K562 (cell line): ENCODE measurements around the gene FAM98C. TPM values are rescaled to one million over a fixed set of nuclear protein-coding genes. Genes with fewer than 3 reads are reported as not detected.
A peak's percentile ranks its signal among the peaks of the same experiment; 100 is the strongest.

ENCODE experiments used
- ARID1B ChIP-seq: fragments of 450-650 bp; IDR thresholded peaks from 2 replicates; pipeline ENCODE4 v1.6.1; 2016; ENCODE audit warnings: antibody characterized with exemption, mild to moderate bottlenecking, inconsistent platforms
- C11orf30 ChIP-seq: fragments of 450-650 bp; IDR thresholded peaks from 2 replicates; pipeline ENCODE4 v1.6.1; 2016; ENCODE audit warnings: low read depth, mild to moderate bottlenecking
- CBFA2T2 ChIP-seq: fragments of 450-650 bp; conservative IDR thresholded peaks from 2 replicates; pipeline ENCODE4 v1.6.1; 2017; ENCODE audit warnings: mild to moderate bottlenecking
- CBX5 ChIP-seq: IDR thresholded peaks from 2 replicates; pipeline ENCODE4 v1.6.1; 2014; ENCODE audit warnings: low read depth, borderline replicate concordance
- DMBX1 ChIP-seq: fragments of 250-450 bp; sonication (Bioruptor Pico); IDR thresholded peaks from 2 replicates; pipeline ENCODE4 v1.8.0; 2022; ENCODE audit warnings: inconsistent platforms, mild to moderate bottlenecking, moderate library complexity, borderline replicate concordance
- HDAC2 ChIP-seq: fragments of 450-650 bp; IDR thresholded peaks from 2 replicates; pipeline ENCODE4 v1.6.1; 2016; ENCODE audit warnings: mild to moderate bottlenecking
- HEY1 ChIP-seq: fragments of 250-450 bp; sonication (Bioruptor Pico); IDR thresholded peaks from 2 replicates; pipeline ENCODE4 v1.5.0; 2020; ENCODE audit warnings: mild to moderate bottlenecking, moderate library complexity, borderline replicate concordance
- HNRNPLL ChIP-seq: fragments of 200-400 bp; formaldehyde crosslinking; IDR thresholded peaks from 2 replicates; pipeline ENCODE4 v1.6.1; 2017; ENCODE audit warnings: low read length, low read depth, mild to moderate bottlenecking; ENCODE audit not compliant: poor library complexity, severe bottlenecking
- NCOR1 ChIP-seq: fragments of 450-650 bp; IDR thresholded peaks from 2 replicates; pipeline ENCODE4 v1.6.1; 2016; ENCODE audit warnings: mild to moderate bottlenecking, moderate library complexity
- PML ChIP-seq: IDR thresholded peaks from 2 replicates; pipeline ENCODE4 v1.6.1; 2012; ENCODE audit warnings: low read length, inconsistent platforms
- RFX7 ChIP-seq: fragments of 250-450 bp; sonication (Bioruptor Pico); IDR thresholded peaks from 2 replicates; pipeline ENCODE4 v1.5.1; 2021; ENCODE audit warnings: mild to moderate bottlenecking
- SP1 ChIP-seq: sonication (generic); formaldehyde crosslinking; IDR thresholded peaks from 2 replicates; pipeline ENCODE4 v1.8.1; 2022; ENCODE audit warnings: mild to moderate bottlenecking, missing genetic modification reagents
- TBP ChIP-seq: optimal IDR thresholded peaks from 2 replicates; pipeline ENCODE3; 2011; ENCODE audit warnings: low read depth, low read length, improper control_type of control experiment
- ZEB2 ChIP-seq: fragments of 450-650 bp; IDR thresholded peaks from 2 replicates; pipeline ENCODE4 v1.6.1; 2016
- ZFX ChIP-seq: sonication (generic); formaldehyde crosslinking; IDR thresholded peaks from 2 replicates; pipeline ENCODE4 v1.8.0; 2022; ENCODE audit warnings: mild to moderate bottlenecking, missing genetic modification reagents, moderate library complexity
- ZNF143 ChIP-seq: sonication (generic); formaldehyde crosslinking; IDR thresholded peaks from 2 replicates; pipeline ENCODE4 v1.9.0; 2022; ENCODE audit warnings: mild to moderate bottlenecking, missing genetic modification reagents
- ZNF24 ChIP-seq: fragments of 450-650 bp; IDR thresholded peaks from 2 replicates; pipeline ENCODE4 v1.6.1; 2016
- ZNF561 ChIP-seq: fragments of 450-650 bp; formaldehyde crosslinking; conservative IDR thresholded peaks from 2 replicates; pipeline ENCODE4 v1.4.0; 2020; ENCODE audit warnings: mild to moderate bottlenecking, moderate library complexity
- polyA plus RNA-seq, 8 experiments: library from polyadenylated mRNA; depleted of rRNA in 4 of 8; stranded (reverse) in 5 of 8; unstranded in 3 of 8; fragments of >200 nt; fragmentation: Nextera tagmentation in 2 of 8; fragmentation: Illumina TruSeq in 1 of 8; extraction: Ambion mirVana in 2 of 8; extraction: Trizol in 1 of 8; gene quantifications; 2 replicates each; pipeline versions ENCODE4 v1.2.1 to v1.2.3, GENCODE V29; 2011 to 2014; ENCODE audit warnings: inconsistent platforms in 1 of 8, missing spikeins in 1 of 8
- total RNA-seq, 7 experiments: library from RNA; depleted of rRNA in 6 of 7; stranded (reverse); fragments of >200 nt in 6 of 7; fragmentation: Illumina TruSeq in 2 of 7; extraction: Trizol in 2 of 7; gene quantifications; 2 replicates each; pipeline versions ENCODE4 v1.2.1 to v1.2.3, GENCODE V29; 2011 to 2021; ENCODE audit warnings: low replicate concordance in 1 of 7
- TF ChIP-seq, protein P1 (sequence below): fragments of 250-450 bp; sonication (Bioruptor Pico); IDR thresholded peaks from 2 replicates; pipeline ENCODE4 v1.5.0; 2021
- TF ChIP-seq, protein P2 (sequence below): fragments of 450-650 bp; IDR thresholded peaks from 2 replicates; pipeline ENCODE4 v1.6.1; 2016; ENCODE audit warnings: low read depth
- TF ChIP-seq, protein P3 (sequence below): fragments of 250-450 bp; sonication (Bioruptor Pico); IDR thresholded peaks from 2 replicates; pipeline ENCODE4 v1.8.0; 2022; ENCODE audit warnings: moderate library complexity, mild to moderate bottlenecking, inconsistent platforms

FAM98C gene
- total and polyA plus RNA-seq, 9 of the 15 experiments (the other 6 are each of a cell fraction or from before 2014, with no cell fraction given), result 1.7 to 43.8 (median 13.7) TPM

DNA sequence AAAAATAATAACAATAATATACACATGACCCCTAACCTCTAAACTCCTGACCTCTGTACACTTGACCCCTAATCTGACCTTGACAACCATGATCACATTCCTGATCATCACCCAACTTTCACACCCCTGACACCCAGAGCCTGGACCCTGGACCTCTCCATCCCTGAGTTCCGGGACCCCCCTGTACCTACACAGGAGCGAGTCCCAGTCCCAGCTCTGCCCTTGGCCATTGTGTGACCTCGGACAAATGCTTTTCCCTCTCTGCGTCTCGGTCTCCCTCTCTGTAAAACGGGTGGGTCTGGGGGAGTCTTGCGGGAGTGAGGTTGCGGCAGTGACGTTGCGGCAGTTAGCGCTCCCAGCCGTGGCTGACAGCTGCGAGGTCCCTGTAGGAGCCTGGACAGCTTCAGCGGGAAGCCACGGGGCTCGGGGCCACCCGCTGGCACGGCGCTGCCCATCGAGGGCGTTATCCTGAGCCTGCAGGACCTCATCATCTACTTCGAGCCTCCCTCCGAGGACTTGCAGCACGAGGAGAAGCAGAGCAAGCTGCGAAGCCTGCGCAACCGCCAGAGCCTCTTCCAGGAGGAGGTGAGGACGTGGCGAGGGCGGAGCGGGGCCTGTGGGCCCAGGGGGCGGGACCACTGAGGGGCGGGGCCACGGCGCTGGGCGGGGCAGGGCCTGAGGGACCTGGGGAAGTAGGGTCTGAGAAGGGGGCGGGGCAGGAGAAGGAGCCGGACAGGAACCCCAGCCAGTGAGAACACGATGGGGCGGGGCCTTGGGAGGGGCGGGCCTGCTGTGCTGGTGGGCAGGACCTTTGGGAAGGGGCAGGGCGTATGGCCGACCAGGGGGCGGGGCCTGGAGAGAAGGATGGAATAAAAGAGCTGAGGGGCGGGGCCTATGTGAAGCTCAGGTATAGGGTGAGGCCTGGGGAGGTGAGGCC lies 49.8 kb downstream of the FAM98C start (continued):
- peak; percentile 98 for TF ChIP-seq HNRNPLL
- no peak for TF ChIP-seq PML
- peak; percentile 60; the same call in 1 of the 2 replicates for TF ChIP-seq DMBX1 (CRISPR knock-in tag)
- 0 out of 2 replicates have a peak, but pooled peaks have one; percentile 16 for TF ChIP-seq ZNF24
- no peak for TF ChIP-seq C11orf30
- peak; percentile 57; the same call in 1 of the 2 replicates for TF ChIP-seq HDAC2
- TF ChIP-seq, protein P1, sequence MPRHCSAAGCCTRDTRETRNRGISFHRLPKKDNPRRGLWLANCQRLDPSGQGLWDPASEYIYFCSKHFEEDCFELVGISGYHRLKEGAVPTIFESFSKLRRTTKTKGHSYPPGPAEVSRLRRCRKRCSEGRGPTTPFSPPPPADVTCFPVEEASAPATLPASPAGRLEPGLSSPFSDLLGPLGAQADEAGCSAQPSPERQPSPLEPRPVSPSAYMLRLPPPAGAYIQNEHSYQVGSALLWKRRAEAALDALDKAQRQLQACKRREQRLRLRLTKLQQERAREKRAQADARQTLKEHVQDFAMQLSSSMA (CRISPR knock-in tag), result no peak
- TF ChIP-seq TBP, result peak; percentile 51
- TF ChIP-seq NCOR1, result no peak
- TF ChIP-seq ZFX (CRISPR knock-in tag), result peak; percentile 79
- TF ChIP-seq RFX7 (CRISPR knock-in tag), result no peak
- peak; percentile 65; the same call in 1 of the 2 replicates for TF ChIP-seq SP1 (CRISPR knock-in tag)
- peak; percentile 38; the same call in 1 of the 2 replicates for TF ChIP-seq ARID1B
- TF ChIP-seq, protein P2, sequence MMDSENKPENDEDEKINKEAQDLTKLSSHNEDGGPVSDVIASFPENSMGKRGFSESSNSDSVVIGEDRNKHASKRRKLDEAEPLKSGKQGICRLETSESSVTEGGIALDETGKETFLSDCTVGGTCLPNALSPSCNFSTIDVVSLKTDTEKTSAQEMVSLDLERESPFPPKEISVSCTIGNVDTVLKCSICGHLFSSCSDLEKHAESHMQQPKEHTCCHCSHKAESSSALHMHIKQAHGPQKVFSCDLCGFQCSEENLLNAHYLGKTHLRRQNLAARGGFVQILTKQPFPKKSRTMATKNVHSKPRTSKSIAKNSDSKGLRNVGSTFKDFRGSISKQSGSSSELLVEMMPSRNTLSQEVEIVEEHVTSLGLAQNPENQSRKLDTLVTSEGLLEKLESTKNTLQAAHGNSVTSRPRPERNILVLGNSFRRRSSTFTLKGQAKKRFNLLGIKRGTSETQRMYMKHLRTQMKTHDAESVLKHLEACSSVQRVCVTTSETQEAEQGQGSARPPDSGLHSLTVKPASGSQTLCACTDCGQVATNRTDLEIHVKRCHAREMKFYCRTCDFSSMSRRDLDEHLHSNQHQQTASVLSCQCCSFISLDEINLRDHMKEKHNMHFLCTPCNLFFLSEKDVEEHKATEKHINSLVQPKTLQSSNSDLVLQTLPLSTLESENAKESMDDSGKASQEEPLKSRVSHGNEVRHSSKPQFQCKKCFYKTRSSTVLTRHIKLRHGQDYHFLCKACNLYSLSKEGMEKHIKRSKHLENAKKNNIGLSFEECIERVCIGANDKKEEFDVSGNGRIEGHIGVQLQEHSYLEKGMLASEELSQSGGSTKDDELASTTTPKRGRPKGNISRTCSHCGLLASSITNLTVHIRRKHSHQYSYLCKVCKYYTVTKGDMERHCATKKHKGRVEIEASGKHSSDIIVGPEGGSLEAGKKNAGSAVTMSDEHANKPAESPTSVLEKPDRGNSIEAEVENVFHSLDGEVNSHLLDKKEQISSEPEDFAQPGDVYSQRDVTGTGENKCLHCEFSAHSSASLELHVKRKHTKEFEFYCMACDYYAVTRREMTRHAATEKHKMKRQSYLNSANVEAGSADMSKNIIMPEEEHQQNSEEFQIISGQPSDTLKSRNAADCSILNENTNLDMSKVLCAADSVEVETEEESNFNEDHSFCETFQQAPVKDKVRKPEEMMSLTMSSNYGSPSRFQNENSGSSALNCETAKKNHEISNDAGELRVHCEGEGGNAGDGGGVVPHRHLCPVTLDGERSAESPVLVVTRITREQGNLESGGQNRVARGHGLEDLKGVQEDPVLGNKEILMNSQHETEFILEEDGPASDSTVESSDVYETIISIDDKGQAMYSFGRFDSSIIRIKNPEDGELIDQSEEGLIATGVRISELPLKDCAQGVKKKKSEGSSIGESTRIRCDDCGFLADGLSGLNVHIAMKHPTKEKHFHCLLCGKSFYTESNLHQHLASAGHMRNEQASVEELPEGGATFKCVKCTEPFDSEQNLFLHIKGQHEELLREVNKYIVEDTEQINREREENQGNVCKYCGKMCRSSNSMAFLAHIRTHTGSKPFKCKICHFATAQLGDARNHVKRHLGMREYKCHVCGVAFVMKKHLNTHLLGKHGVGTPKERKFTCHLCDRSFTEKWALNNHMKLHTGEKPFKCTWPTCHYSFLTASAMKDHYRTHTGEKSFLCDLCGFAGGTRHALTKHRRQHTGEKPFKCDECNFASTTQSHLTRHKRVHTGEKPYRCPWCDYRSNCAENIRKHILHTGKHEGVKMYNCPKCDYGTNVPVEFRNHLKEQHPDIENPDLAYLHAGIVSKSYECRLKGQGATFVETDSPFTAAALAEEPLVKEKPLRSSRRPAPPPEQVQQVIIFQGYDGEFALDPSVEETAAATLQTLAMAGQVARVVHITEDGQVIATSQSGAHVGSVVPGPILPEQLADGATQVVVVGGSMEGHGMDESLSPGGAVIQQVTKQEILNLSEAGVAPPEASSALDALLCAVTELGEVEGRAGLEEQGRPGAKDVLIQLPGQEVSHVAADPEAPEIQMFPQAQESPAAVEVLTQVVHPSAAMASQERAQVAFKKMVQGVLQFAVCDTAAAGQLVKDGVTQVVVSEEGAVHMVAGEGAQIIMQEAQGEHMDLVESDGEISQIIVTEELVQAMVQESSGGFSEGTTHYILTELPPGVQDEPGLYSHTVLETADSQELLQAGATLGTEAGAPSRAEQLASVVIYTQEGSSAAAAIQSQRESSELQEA, result no peak
- TF ChIP-seq CBX5, result no peak
- TF ChIP-seq HEY1 (CRISPR knock-in tag), result no peak
- no peak for TF ChIP-seq CBFA2T2
- TF ChIP-seq ZEB2, result no peak
- TF ChIP-seq, protein P3, sequence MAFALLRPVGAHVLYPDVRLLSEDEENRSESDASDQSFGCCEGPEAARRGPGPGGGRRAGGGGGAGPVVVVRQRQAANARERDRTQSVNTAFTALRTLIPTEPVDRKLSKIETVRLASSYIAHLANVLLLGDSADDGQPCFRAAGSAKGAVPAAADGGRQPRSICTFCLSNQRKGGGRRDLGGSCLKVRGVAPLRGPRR (CRISPR knock-in tag), result no peak
- no peak for TF ChIP-seq ZNF143 (CRISPR knock-in tag)
- no peak for TF ChIP-seq ZNF561 (CRISPR knock-in tag)
